ENCODE measurements around the gene SLC11A2. TPM values are rescaled to one million over a fixed set of nuclear protein-coding genes. Genes with fewer than 3 reads are reported as not detected.

Gene SLC11A2
- total RNA-seq, 2 donors from 2014 or later = 74.3 to 99.1 TPM

DNA sequence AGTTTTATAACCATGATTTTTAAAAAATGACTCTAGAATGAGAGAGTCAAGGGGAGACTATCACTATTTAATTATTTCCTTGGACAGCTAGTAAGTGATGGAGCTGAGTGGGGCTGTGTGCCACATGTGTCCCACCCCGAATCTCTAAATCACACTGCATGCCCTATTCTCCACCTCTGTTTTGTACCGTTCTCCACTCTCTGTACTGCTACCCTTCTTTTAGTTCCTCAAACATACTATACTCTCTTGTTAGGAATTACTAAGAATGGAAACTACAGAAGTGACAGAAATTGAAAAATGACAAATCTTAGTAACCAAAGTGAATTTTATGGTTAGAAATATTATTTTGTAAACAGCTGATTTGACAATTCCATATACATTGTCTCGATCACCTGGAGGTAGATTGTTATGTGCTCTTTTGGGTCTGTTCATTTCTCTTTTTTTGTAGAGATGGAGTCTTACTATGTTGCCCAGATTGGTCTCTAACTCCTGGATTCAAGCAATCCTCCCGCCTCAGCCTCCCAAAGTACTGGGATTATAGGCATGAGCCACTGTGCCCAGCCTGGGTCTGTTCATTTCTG is 35.9 kb downstream of the SLC11A2 start:
- no peak overlapping the region for H3K9ac ChIP-seq (ENCODE audit: extremely low read depth, low read length, poor library complexity, severe bottlenecking)
- H3K4me3 Mint-ChIP-seq = no peak overlapping the region
- H3K27ac ChIP-seq (ENCODE audit: low read depth, low read length) = no peak overlapping the region
- H3K4me1 Mint-ChIP-seq = peaks cover 3% of the 10 kb centered on the region
- no peak overlapping the region for H3K27ac Mint-ChIP-seq
- no peaks in the 10 kb centered on the region for H3K9me3 Mint-ChIP-seq
- H3K36me3 ChIP-seq (ENCODE audit: control insufficient read depth, insufficient read depth, low read length) = peaks cover 75% of the 10 kb centered on the region
- H3K4me3 ChIP-seq (ENCODE audit: low read length) = no peak overlapping the region
- WGBS, 2 experiments (ENCODE audit: insufficient coverage in 1 of 2, insufficient read length in 1 of 2) = 95% methylated on average over 4 of the region's 4 CpGs; no CpG with 5 or more reads in 1 of the 2 experiments
- TF ChIP-seq, protein P1, sequence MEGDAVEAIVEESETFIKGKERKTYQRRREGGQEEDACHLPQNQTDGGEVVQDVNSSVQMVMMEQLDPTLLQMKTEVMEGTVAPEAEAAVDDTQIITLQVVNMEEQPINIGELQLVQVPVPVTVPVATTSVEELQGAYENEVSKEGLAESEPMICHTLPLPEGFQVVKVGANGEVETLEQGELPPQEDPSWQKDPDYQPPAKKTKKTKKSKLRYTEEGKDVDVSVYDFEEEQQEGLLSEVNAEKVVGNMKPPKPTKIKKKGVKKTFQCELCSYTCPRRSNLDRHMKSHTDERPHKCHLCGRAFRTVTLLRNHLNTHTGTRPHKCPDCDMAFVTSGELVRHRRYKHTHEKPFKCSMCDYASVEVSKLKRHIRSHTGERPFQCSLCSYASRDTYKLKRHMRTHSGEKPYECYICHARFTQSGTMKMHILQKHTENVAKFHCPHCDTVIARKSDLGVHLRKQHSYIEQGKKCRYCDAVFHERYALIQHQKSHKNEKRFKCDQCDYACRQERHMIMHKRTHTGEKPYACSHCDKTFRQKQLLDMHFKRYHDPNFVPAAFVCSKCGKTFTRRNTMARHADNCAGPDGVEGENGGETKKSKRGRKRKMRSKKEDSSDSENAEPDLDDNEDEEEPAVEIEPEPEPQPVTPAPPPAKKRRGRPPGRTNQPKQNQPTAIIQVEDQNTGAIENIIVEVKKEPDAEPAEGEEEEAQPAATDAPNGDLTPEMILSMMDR (conservative IDR thresholded peaks at IDR 0.05) = no peak
- H3K27me3 Mint-ChIP-seq (ENCODE audit: insufficient read depth) = no peaks in the 10 kb centered on the region
- H3K36me3 Mint-ChIP-seq (ENCODE audit: low read depth) = peaks cover 65% of the 10 kb centered on the region
- no peaks in the 10 kb centered on the region for H3K9me3 ChIP-seq (ENCODE audit: control insufficient read depth, low read length)
- H3K27me3 ChIP-seq (ENCODE audit: control insufficient read depth, insufficient read depth, low read length, poor library complexity, severe bottlenecking) = no peaks in the 10 kb centered on the region
- no peaks in the 10 kb centered on the region for H3K4me1 ChIP-seq (ENCODE audit: control insufficient read depth, insufficient read depth, low read length)
- DNase-seq = no peak

DNA sequence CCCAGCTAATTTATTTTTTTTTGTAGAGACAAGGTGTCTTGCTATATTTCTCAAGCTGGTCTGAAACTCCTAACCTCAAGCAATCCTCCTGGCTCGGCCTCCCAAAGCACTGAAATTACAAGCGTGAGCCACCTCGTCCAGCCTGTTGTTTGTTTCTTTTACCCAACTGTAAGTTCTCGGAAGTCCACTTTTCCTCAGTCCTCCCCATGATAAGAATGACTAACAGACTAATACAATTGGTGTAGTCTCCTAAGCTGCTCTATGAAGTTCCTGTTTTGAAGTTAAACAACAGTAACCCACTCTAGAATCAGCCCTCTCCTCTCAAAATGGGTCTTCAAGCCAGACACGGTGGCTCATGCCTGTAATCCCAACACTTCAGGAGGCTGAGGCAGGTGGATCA is 37.3 kb downstream of the SLC11A2 start:
- TF ChIP-seq, protein P1 (conservative IDR thresholded peaks at IDR 0.05) = no peak

DNA sequence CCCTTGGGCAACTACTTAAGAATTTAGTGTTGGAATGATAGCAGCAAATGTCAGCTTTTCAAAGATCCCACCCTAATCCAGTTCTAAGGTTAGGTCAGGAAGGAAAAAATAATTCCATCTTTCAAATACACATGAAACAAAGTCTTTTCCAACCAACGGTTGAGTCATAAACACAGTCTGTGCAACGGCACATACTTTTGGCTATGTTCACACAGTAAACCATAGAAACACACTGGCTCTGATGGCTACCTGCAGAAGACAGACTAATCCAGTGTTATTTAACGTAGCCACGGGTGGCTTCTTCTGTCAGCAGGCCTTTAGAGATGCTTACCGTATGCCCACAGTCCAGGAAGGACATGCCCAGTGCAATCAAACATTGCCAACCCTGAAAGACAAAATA is 38.1 kb downstream of the SLC11A2 start:
- Mint-ChIP-seq H3K4me3 (no peak overlapping the region), H3K27ac (no peak overlapping the region), H3K9me3 (no peaks in the 10 kb centered on the region), H3K27me3 (ENCODE audit: insufficient read depth) (no peaks in the 10 kb centered on the region), H3K36me3 (ENCODE audit: low read depth) (peaks cover 48% of the 10 kb centered on the region), H3K4me1 (peaks cover 3% of the 10 kb centered on the region)
- Histone ChIP-seq H3K9ac (ENCODE audit: extremely low read depth, low read length, poor library complexity, severe bottlenecking) (no peak overlapping the region), H3K4me1 (ENCODE audit: control insufficient read depth, insufficient read depth, low read length) (no peaks in the 10 kb centered on the region), H3K27me3 (ENCODE audit: control insufficient read depth, insufficient read depth, low read length, poor library complexity, severe bottlenecking) (no peaks in the 10 kb centered on the region), H3K9me3 (ENCODE audit: control insufficient read depth, low read length) (no peaks in the 10 kb centered on the region), H3K36me3 (ENCODE audit: control insufficient read depth, insufficient read depth, low read length) (peaks cover 68% of the 10 kb centered on the region), H3K4me3 (ENCODE audit: low read length) (no peak overlapping the region), H3K27ac (ENCODE audit: low read depth, low read length) (no peak overlapping the region)
- DNase-seq = no peak
- 94 to 98% methylated on average over 4 to 5 of the region's 5 CpGs for WGBS, 2 experiments (ENCODE audit: insufficient coverage in 1 of 2, insufficient read length in 1 of 2)
- TF ChIP-seq, protein P1 (conservative IDR thresholded peaks at IDR 0.05) = no peak

More for the DNA sequence above, 37.3 kb downstream of the SLC11A2 start:
- no peak for DNase-seq
- Histone ChIP-seq H3K27me3 (ENCODE audit: control insufficient read depth, insufficient read depth, low read length, poor library complexity, severe bottlenecking) (no peaks in the 10 kb centered on the region), H3K9ac (ENCODE audit: extremely low read depth, low read length, poor library complexity, severe bottlenecking) (no peak overlapping the region), H3K9me3 (ENCODE audit: control insufficient read depth, low read length) (no peaks in the 10 kb centered on the region), H3K4me3 (ENCODE audit: low read length) (no peak overlapping the region), H3K4me1 (ENCODE audit: control insufficient read depth, insufficient read depth, low read length) (no peaks in the 10 kb centered on the region), H3K27ac (ENCODE audit: low read depth, low read length) (no peak overlapping the region), H3K36me3 (ENCODE audit: control insufficient read depth, insufficient read depth, low read length) (peaks cover 68% of the 10 kb centered on the region)
- Mint-ChIP-seq H3K4me1 (peaks cover 3% of the 10 kb centered on the region), H3K9me3 (no peaks in the 10 kb centered on the region), H3K36me3 (ENCODE audit: low read depth) (peaks cover 53% of the 10 kb centered on the region), H3K4me3 (no peak overlapping the region), H3K27ac (no peak overlapping the region), H3K27me3 (ENCODE audit: insufficient read depth) (no peaks in the 10 kb centered on the region)
- WGBS, 2 experiments (ENCODE audit: insufficient coverage in 1 of 2, insufficient read length in 1 of 2) = 92 to 94% methylated on average over 5 of the region's 5 CpGs
